CD4-positive, alpha-beta T cell treated with Interleukin-6 at 100 ng/mL for 8 hours (primary cell): Measurements from ENCODE around the gene CAPN5.

Experiments used
- DNase-seq: peaks from one replicate; pipeline ENCODE4 v3.0.0-alpha.2; 2020; ENCODE audit warnings: mixed read lengths, low spot score

Gene CAPN5

DNA sequence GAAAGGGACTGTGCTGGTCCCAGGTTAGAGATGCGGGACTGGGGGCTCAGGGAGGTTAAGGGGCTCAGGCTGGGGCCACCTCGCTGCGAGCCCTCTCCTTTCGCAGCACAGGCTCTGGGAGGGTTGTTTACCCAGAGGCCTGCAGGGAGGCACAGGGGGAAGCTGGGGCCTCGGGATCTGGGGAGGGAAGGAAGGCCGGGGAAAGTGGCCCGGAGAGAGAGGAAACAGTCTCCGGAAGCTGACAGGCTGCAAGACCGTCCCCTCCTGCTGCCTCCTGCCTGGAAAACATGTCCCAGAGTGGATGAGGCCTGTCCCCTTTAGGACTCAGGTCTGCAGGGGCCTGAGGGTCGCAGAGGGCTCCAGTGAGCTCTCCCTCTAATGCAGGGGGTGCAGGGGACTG is 106.7 kb downstream of the CAPN5 start:
- DNase-seq = no peak

DNA sequence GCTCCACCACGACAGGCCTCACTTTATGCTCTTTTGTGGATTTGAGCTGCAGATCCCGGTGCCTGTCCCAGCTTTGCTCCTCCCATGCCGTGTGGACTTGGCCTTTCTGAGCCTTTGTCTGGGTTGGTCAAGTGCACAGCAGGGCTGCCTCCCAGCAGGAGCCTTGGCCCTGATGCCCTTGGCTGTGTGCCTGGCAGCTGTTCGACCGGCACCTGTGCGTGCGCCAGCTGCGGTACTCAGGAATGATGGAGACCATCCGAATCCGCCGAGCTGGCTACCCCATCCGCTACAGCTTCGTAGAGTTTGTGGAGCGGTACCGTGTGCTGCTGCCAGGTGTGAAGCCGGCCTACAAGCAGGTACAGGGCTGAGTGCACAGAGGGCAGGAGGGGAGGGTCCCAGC is 107.8 kb downstream of the CAPN5 start:
- no peak for DNase-seq

GRCh38 chr11:77175021-77175842 is 108.5 kb downstream of the CAPN5 start:
- no peak for DNase-seq
